ENCODE data around the gene PARVB.

Gene PARVB

DNA sequence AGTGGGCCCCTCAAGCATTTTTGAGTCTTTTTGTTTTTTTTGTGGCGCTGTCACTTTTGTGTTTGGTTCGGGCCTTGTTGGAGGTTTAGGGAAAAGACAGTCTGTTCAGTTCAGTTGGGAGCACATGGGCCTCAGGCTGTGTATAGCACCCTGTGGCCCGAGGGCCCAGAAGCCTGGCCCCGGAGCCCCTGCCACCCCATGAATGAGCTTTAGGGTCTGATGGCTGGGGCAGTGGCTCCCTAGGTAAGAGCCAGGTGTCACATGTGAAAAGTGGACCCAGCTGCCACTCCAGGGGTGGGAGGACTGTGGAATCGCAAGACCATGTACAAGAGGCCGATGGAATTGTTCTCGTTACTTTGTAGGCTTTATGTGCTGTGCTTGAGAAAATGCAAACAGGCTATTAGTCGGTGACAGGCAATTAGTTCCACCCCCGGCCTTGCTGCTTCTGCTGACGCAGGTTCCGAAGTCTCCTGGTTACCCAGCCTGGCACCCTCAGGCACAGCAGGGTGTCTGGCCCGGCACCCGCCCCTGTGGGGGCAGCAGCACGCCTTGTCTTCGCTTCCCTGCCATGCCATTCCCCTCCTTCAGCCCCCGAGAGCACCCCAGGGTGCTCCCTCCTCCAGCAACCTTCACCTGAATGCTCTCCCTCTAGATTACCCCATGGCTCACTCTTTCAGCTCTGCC, 118.5 kb downstream of the PARVB start:
- no peak for DNase-seq

GRCh38 chr22:44143105-44143474, 119.0 kb downstream of the PARVB start:
- DNase-seq = no peak

GRCh38 chr22:44143579-44143978, 119.5 kb downstream of the PARVB start:
- no peak for DNase-seq

DNA sequence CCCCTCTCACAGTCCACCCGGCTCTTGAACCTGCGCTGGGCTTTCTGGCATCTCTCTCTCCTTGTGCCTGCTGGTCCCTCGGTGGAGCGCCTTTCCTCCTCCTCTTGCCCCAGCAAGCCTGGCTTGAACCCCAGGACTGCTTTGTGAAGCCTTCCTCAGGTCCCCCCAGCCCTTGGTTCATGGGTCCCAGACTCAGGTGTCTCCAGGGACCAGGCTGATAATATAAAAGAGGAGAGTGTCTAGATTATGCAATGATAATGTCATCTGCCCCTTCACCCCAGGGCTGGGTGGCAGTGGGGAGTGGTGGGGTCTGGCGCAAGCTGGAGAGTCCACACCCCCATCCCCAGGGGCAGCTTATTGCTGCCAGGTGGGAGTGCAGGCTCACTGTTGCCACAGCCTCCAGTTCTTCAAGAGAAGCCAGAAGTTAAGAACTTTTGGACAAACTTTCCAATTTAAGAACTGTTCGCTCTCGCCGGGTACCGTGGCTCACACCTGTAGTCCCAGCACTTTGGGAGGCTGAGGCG, 120.0 kb downstream of the PARVB start:
- DNase-seq = no peak

GRCh38 chr22:44145544-44145943, 121.4 kb downstream of the PARVB start:
- no peak for DNase-seq

GRCh38 chr22:44146088-44146861, 122.2 kb downstream of the PARVB start:
- no peak for DNase-seq

- DNase-seq = no peak
Measured at GRCh38 chr22:44147008-44147645, 123.0 kb downstream of the PARVB start.

GRCh38 chr22:44147821-44148574, 123.9 kb downstream of the PARVB start:
- DNase-seq = no peak

- no peak for DNase-seq
Measured at GRCh38 chr22:44151676-44152075, 127.6 kb downstream of the PARVB start.

DNA sequence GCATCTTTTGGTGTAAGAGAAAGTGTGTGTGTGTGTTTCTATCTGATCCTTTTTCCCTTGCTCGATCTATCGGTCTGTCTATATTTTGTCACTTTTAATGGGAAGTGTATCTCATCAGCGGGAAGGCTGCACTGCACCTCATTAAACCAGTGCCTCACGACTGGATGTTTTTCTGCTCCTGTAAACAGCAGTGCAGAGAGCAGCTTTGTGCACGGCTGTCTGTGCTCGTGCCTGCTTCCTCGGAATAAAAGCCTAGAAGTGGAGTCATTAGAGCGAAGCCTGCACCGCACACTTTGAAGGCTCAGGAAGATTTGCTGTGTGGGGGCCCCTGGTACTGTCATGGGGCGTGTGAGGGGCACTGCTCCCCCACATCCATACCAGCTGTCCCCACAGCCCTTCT, 129.6 kb downstream of the PARVB start:
- DNase-seq = no peak

DNA sequence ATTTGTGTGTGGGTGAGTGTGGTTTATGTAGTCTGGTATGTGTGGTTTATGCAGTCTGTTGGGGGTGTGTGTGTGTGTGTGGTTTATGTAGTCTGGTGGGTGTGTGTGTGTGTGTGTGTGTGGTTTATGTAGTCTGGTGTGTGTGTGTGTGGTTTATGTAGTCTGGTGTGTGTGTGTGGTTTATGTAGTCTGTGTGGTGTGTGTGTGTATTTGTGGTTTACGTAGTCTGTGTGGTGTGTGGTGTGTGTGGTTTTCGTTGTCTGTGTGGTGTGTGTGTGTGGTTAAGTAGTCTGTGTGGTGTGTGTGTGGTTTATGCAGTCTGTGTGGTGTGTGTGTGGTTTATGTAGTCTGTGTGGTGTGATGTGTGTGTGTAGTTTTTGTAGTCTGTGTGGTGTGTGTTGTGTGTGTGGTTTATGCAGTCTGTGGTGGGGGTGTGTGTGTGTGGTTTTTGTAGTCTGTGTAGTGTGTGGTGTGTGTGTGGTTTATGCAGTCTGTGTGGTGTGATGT, 130.4 kb downstream of the PARVB start:
- peak; percentile 14 for DNase-seq

GRCh38 chr22:44155115-44155514, 131.0 kb downstream of the PARVB start:
- no peak for DNase-seq

DNA sequence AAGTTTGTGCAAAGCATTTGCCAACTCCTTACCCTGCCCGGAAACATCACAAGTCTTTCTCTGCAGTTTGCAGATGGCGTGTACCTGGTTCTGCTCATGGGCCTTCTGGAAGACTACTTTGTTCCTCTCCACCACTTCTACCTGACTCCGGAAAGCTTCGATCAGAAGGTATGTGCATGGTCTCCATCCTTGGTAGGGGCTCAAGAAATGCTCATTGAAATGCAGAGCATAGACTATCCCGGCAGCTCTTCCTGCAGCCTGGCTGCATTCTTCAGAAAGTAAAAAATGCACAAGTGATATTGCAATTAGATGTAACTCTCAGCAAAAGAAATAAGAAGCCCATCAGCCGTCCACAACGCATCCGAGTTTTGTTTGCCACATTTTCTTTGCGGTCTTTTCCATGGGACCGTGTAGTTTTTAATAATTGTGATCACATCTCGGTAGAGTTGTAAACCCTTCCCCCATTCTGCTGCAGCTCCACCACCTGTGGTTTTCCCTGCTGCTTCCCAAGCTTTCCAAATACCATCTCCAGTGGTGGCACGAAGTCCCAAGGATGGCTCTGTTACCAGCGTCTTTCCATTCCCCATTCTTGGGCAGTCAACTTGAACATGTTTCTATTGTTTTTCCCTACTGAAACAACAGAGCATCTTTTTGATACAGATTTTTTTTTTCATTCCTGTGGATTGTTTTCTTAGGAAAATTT, 134.0 kb downstream of the PARVB start:
- no peak for DNase-seq

DNA sequence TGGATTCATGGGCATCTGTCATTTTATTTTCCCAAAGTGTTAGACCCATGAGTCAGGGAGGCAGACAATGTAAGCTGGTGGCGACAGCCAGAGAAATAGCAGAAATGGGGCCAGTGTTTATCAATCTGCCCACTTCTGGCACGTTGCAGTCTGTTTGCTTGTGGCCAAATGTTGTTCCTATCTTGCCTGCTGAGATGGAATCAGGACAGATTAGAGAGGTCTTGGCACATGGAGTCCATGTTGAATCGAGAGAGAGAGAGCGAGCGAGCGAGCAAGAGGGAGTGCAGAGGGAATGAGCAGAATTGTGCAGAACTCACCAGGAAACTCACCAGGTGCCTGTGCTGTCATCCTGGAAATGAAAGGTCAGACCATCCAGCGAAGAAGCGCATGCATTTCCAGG, 134.7 kb downstream of the PARVB start:
- no peak for DNase-seq

DNA sequence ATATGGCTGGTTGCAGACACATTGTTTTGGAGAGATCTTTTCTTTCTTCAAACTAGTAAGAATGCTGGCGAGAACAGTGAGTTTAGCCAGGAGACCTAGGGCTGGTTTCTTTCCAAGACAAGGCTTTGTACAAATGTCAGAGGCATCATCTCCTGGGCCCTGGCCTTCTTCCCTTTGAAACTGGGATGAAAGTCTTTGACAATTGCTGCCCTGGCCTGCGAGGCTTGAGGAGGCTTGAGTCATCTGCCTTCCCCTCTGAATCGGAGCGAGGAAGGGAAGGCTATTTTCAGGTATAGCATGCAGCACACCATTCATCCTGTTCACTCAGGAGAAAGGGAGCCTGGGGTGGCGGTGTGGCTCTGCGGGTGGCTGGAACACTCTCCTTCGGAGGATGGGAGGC, 135.1 kb downstream of the PARVB start:
- no peak for DNase-seq

DNA sequence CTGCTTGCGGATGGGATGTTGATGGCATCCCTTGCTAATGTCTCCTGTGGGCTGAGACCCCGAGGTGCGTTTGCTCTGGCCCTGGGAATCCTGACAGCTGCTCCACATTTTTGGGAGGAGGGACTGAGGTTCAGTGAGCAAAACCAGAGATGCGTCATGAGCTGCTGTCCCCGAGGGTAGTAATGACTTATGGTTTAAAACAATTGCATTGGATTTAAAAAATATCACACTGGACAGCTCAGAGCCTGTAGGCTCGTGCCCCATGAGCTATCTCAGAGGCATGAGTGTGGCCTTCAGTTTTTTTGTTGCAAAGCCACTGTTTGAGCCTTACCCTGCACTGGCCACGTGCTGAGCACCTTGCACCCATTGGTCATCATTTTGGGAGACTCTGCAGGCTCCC, 135.7 kb downstream of the PARVB start:
- DNase-seq = no peak

DNA sequence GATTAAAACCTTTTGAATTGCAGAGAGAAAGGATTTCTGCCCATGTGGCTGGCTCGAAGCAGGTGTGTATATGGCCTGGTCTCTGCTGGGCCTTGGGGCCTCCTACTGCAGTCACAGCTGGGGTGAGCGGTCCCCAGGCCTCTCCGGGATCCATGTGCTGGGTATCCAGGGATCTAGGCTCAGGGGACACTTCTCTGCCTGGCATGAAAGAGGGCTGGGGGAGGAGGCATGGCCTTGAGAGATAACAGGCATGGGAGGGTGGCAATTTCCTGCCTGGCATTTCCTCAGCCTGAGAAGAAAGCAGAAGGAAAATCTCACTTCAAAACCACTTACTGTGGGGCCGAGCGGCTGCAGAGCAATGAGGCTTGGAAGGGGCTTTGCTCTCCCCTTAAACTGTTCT, 136.3 kb downstream of the PARVB start:
- no peak for DNase-seq

GRCh38 chr22:44161673-44162072, 137.6 kb downstream of the PARVB start:
- no peak for DNase-seq

GRCh38 chr22:44162960-44163359, 138.9 kb downstream of the PARVB start:
- DNase-seq = no peak

DNA sequence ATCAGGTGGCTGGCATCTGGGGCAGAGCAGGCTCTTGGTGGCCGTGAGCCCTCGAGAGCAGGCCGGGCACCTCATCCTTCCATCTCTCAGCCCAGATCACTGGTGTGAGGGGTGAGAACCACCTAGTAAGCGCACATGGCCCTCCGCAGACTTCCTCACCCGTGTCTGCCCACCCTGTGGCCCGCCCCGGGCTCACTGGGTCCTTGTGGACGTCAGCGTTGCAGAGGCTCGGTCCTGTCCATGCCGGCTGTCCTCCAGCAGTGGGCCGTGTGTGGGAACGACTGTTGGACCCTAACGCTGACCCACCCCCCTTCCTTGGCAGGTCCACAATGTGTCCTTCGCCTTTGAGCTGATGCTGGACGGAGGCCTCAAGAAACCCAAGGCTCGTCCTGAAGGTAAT, 139.4 kb downstream of the PARVB start:
- DNase-seq = no peak

DNA sequence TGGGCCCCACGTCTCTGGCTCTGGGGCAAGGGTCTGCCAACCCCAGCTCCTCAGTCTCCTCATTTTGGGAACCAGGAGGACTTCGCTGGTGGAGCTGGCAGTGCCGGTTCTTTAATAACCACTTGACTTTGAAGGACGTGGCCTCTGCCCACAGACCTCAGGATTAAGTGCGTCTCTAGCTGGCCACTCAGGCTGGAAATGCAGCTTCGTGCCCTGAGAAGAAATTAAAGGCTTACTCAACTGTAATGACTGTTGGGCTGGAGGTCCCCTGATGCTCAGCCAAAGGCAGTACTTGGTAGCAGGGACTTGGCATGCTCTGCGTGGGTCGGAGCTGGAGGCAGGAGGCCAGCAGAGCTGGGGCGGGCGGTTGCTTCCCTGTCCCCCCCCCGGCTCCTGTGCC, 139.9 kb downstream of the PARVB start:
- DNase-seq = no peak

GRCh38 chr22:44165286-44165874, 141.3 kb downstream of the PARVB start:
- DNase-seq = no peak

Measured in CD4-positive, alpha-beta T cell treated with Interleukin-12 subunit alpha and Interleukin-12 subunit beta, for 1 hour (primary cell).